Right hindlimb (tissue), 1 donor: ENCODE measurements around the gene CENPH.
"Not testable (repeated sequence)": the region's sequence is repeated elsewhere in the genome, so short reads cannot be mapped to it uniquely, and the experiment has no call there.

ENCODE experiments used
- DNase-seq: peaks from one replicate; pipeline ENCODE4 v3.0.0-alpha.2; 2018

The CENPH gene

GRCh38 chr5:69255940-69256339 lies 66.6 kb downstream of the CENPH start:
- DNase-seq = not testable (repeated sequence)

GRCh38 chr5:69257577-69257976 lies 68.2 kb downstream of the CENPH start:
- no peak for DNase-seq
